ENCODE measurements around the gene MTCL1. TPM values are rescaled to one million over a fixed set of nuclear protein-coding genes. Genes with fewer than 3 reads are reported as not detected.

Gene MTCL1
- total and polyA plus RNA-seq, 2 of the 8 experiments (the other 6 are each of a cell fraction or from before 2014, with no cell fraction given): 16.6 to 60.8 TPM

DNA sequence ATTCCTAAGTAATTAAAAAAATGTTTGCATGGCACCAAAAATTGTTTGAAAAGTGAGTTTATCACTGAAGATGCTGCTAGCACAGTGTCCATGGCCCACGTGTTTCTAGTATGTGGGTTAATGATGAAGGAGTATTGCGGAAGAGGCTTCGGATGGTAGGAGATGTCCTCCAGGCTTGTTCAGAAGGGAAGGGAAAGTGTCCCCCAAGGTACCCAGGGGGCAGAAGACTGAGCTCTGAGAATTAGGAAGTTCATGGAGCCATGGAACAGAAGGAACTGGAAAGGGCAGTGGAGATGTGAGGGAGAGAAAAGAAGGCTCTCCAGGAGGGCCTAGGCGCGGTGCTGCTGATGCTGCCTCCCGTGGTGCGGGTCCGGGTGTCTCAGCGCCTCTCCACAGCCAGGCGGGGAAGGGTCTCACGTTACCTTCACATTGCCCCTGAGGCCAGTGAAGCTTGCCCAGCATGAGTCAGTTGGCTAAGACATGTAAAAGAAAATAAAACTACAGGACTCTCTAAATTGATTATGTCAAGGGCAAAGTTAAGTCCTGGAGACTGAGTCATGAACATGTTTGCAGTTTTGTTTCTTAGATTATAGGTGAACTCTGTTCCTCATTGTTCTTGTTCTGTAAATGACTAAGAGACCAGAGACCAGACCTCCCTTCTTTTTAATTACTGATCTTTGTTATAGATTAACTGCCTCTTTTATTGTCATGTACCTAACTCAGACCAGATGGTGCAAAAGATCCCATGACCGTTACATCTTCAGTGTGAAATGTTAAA is 89.0 kb downstream of the MTCL1 start:
- Histone ChIP-seq H3K4ac (replicated peaks; ENCODE audit: insufficient read length, low read depth, low read length) (no peak overlapping the region), H3K9ac (replicated peaks in 1 of 4; ENCODE audit: extremely low read depth in 1 of 4, low read depth in 3 of 4, low read length in 3 of 4) (no peak overlapping the region), H3K23ac (ENCODE audit: insufficient read length) (no peak overlapping the region), H3K27me3 (replicated peaks in 1 of 4; ENCODE audit: control insufficient read depth in 3 of 4, extremely low read depth in 1 of 4, insufficient read depth in 3 of 4, low read length in 3 of 4) (no peaks in the 10 kb centered on the region), H4K91ac (replicated peaks; ENCODE audit: insufficient read length, low read length) (peak overlapping the region; percentile 34), H3K9me3 (ENCODE audit: insufficient read depth in 2 of 2, low read depth in 1 of 2, low read length in 1 of 2) (no peaks in the 10 kb centered on the region), H3K79me1 (ENCODE audit: low read depth, low read length) (no peaks in the 10 kb centered on the region), H2AFZ (ENCODE audit: low read length) (no peak overlapping the region), H3K56ac (replicated peaks; ENCODE audit: insufficient read length, low read depth, low read length) (no peak overlapping the region), H4K5ac (ENCODE audit: insufficient read length, low read depth, low read length) (no peak overlapping the region), H4K8ac (ENCODE audit: extremely low read depth, insufficient read depth, low read length) (no peak overlapping the region), H3K23me2 (ENCODE audit: low read depth, low read length) (no peaks in the 10 kb centered on the region), H3K14ac (ENCODE audit: insufficient read length) (no peak overlapping the region), H2BK5ac (ENCODE audit: low read depth, low read length) (0 out of 2 replicates have a peak overlapping the region, but pooled peaks have one; percentile 67), H2BK120ac (replicated peaks; ENCODE audit: low read depth, low read length) (no peak overlapping the region), H3K36me3 (ENCODE audit: control insufficient read depth in 2 of 4, insufficient read depth in 4 of 4, low read length in 3 of 4) (peaks cover 0 to 16% (median 10%) of the 10 kb centered on the region in 4 experiments; a peak in 6 of 8 replicates), H2BK15ac (ENCODE audit: low read length) (no peak overlapping the region), H3K4me2 (ENCODE audit: insufficient read depth in 1 of 2, low read depth in 2 of 2, low read length in 2 of 2) (no peak overlapping the region; a peak in 1 of 4 replicates), H4K20me1 (replicated peaks in 1 of 2; ENCODE audit: control insufficient read depth in 1 of 2, insufficient read depth in 2 of 2, low read length in 2 of 2) (no peaks in the 10 kb centered on the region), H3K18ac (ENCODE audit: extremely low read depth, low read length) (no peak overlapping the region), H2BK12ac (ENCODE audit: low read depth, low read length) (peak overlapping the region; percentile 35; the same call in 1 of the 2 replicates), H3K79me2 (ENCODE audit: control insufficient read depth in 1 of 2, insufficient read depth in 2 of 2, low read length in 2 of 2) (no peaks in the 10 kb centered on the region), H3K4me1 (replicated peaks in 1 of 4; ENCODE audit: control insufficient read depth in 3 of 4, insufficient read depth in 4 of 4, low read length in 3 of 4) (peaks cover 7 to 27% (median 16%) of the 10 kb centered on the region in 4 experiments), H3K27ac (ENCODE audit: low read depth, low read length) (no peak overlapping the region), H2BK20ac (ENCODE audit: low read length) (no peak overlapping the region), H3K4me3 (ENCODE audit: extremely low read depth in 1 of 4, insufficient read depth in 2 of 4, low read depth in 3 of 4, low read length in 4 of 4) (no peak overlapping the region), H2AK5ac (ENCODE audit: low read depth, low read length) (no peak overlapping the region)
- FAIRE-seq (no peak), DNase-seq (ENCODE audit: low read depth in 1 of 2, low spot score in 2 of 2) (no peak)
- POLR2A ChIA-PET (ENCODE audit: partially characterized antibody): no interaction called here
- CTCF ChIA-PET (ENCODE audit: partially characterized antibody): interaction anchor here (0.9 to 1.9 kb wide), 6 partner anchors 11 to 194 kb away, joined by 3 to 5 read pairs (median 4); no protein-coding TSS in a partner anchor
- WGBS, 2 experiments (ENCODE audit: extremely low coverage in 1 of 2, insufficient coverage in 1 of 2, insufficient read length in 1 of 2, insufficient replicate concordance in 2 of 2, low coverage in 1 of 2, low lambda C conversion rate in 2 of 2, missing lambda C conversion rate in 1 of 2): 82% methylated on average over 12 of the region's 12 CpGs; no CpG with 5 or more reads in 1 of the 2 experiments
- TF ChIP-seq RFX5 (IDR thresholded peaks at IDR 0.05; ENCODE audit: borderline replicate concordance, low read depth, low read length): no peak
- TF ChIP-seq TEAD4 (IDR thresholded peaks at IDR 0.05; ENCODE audit: low read depth, low read length): no peak
- TF ChIP-seq NRF1 (IDR thresholded peaks at IDR 0.05; ENCODE audit: low read depth, low read length): no peak
- TF ChIP-seq SAP30 (IDR thresholded peaks at IDR 0.05; ENCODE audit: insufficient read depth, insufficient replicate concordance, low read length): no peak
- TF ChIP-seq, protein P1, sequence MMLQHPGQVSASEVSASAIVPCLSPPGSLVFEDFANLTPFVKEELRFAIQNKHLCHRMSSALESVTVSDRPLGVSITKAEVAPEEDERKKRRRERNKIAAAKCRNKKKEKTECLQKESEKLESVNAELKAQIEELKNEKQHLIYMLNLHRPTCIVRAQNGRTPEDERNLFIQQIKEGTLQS (IDR thresholded peaks at IDR 0.05; ENCODE audit: insufficient read depth, low read depth, low read length): no peak
- TF ChIP-seq SUZ12 (IDR thresholded peaks at IDR 0.05; ENCODE audit: low read length): no peak
- no peak for TF ChIP-seq SIX5 (IDR thresholded peaks at IDR 0.05; ENCODE audit: low read depth, low read length)
- no peak for TF ChIP-seq ZNF274 (IDR thresholded peaks at IDR 0.05; ENCODE audit: borderline replicate concordance, extremely low read depth, low read length)
- no peak for TF ChIP-seq JUN (IDR thresholded peaks at IDR 0.05; ENCODE audit: low read depth, low read length)
- no peak for TF ChIP-seq SP2 (IDR thresholded peaks at IDR 0.05; ENCODE audit: low read length)
- no peak for TF ChIP-seq CBX8 (IDR thresholded peaks at IDR 0.05; ENCODE audit: borderline replicate concordance, low read depth, low read length)
- TF ChIP-seq FOSL1 (IDR thresholded peaks at IDR 0.05; ENCODE audit: insufficient read depth, low read depth, low read length): no peak
